Neural cell (in vitro differentiated cells): ENCODE results near the gene CSGALNACT2.

Experiments used
- EP300 ChIP-seq: fragments of 450-650 bp; conservative IDR thresholded peaks from 2 replicates; pipeline ENCODE4 v1.6.1; 2014; ENCODE audit warnings: antibody characterized with exemption, mild to moderate bottlenecking, moderate library complexity; ENCODE audit not compliant: poor library complexity, severe bottlenecking
- MXI1 ChIP-seq: fragments of 450-650 bp; conservative IDR thresholded peaks from 2 replicates; pipeline ENCODE4 v1.6.1; 2014; ENCODE audit warnings: antibody characterized with exemption, mild to moderate bottlenecking; ENCODE audit not compliant: poor library complexity, severe bottlenecking
- POLR2AphosphoS5 ChIP-seq: IDR thresholded peaks from 2 replicates; pipeline ENCODE4 v1.6.1; 2012
- RAD21 ChIP-seq: fragments of 450-650 bp; conservative IDR thresholded peaks from 2 replicates; pipeline ENCODE4 v1.6.1; 2014; ENCODE audit warnings: antibody characterized with exemption, mild to moderate bottlenecking, moderate library complexity
- SMC3 ChIP-seq: fragments of 450-650 bp; conservative IDR thresholded peaks from 2 replicates; pipeline ENCODE4 v1.6.1; 2014; ENCODE audit warnings: antibody characterized with exemption, mild to moderate bottlenecking, moderate library complexity; ENCODE audit not compliant: poor library complexity
- TAF1 ChIP-seq: IDR thresholded peaks from 2 replicates; pipeline ENCODE4 v1.6.1; 2012; ENCODE audit warnings: low read depth
- TF ChIP-seq, protein P1 (sequence below): fragments of 450-650 bp; IDR thresholded peaks from 2 replicates; pipeline ENCODE4 v1.5.1; 2014; ENCODE audit warnings: antibody characterized with exemption, mild to moderate bottlenecking, moderate library complexity; ENCODE audit not compliant: poor library complexity, severe bottlenecking
- TF ChIP-seq, protein P2 (sequence below): IDR thresholded peaks from 2 replicates; pipeline ENCODE4 v1.6.1; 2012; ENCODE audit warnings: borderline replicate concordance

DNA sequence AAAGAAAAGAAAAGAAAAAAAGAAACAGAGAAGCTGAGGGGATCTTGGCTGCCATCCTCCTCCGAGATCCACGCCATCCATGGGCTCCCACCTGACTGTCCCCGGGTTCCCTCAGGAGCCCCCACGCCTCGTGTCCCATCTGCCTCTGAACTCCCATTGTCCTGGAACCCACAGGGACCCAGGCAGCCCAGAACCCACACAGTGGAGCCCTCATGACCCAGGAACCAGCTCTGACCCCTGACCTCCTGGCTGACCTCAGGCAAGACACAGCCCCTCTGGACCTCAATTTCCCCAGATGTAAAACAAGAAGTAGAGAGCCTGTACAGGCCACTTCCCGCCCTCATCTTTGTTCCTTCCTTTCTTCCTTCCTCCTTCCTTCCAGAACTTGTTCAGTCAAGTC is 88.2 kb downstream of the CSGALNACT2 start:
- TF ChIP-seq MXI1 (no peak), SMC3 (no peak), RAD21 (no peak), POLR2AphosphoS5 (no peak), EP300 (no peak), TAF1 (no peak)
- TF ChIP-seq, protein P1, sequence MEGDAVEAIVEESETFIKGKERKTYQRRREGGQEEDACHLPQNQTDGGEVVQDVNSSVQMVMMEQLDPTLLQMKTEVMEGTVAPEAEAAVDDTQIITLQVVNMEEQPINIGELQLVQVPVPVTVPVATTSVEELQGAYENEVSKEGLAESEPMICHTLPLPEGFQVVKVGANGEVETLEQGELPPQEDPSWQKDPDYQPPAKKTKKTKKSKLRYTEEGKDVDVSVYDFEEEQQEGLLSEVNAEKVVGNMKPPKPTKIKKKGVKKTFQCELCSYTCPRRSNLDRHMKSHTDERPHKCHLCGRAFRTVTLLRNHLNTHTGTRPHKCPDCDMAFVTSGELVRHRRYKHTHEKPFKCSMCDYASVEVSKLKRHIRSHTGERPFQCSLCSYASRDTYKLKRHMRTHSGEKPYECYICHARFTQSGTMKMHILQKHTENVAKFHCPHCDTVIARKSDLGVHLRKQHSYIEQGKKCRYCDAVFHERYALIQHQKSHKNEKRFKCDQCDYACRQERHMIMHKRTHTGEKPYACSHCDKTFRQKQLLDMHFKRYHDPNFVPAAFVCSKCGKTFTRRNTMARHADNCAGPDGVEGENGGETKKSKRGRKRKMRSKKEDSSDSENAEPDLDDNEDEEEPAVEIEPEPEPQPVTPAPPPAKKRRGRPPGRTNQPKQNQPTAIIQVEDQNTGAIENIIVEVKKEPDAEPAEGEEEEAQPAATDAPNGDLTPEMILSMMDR, result no peak
- TF ChIP-seq, protein P2, sequence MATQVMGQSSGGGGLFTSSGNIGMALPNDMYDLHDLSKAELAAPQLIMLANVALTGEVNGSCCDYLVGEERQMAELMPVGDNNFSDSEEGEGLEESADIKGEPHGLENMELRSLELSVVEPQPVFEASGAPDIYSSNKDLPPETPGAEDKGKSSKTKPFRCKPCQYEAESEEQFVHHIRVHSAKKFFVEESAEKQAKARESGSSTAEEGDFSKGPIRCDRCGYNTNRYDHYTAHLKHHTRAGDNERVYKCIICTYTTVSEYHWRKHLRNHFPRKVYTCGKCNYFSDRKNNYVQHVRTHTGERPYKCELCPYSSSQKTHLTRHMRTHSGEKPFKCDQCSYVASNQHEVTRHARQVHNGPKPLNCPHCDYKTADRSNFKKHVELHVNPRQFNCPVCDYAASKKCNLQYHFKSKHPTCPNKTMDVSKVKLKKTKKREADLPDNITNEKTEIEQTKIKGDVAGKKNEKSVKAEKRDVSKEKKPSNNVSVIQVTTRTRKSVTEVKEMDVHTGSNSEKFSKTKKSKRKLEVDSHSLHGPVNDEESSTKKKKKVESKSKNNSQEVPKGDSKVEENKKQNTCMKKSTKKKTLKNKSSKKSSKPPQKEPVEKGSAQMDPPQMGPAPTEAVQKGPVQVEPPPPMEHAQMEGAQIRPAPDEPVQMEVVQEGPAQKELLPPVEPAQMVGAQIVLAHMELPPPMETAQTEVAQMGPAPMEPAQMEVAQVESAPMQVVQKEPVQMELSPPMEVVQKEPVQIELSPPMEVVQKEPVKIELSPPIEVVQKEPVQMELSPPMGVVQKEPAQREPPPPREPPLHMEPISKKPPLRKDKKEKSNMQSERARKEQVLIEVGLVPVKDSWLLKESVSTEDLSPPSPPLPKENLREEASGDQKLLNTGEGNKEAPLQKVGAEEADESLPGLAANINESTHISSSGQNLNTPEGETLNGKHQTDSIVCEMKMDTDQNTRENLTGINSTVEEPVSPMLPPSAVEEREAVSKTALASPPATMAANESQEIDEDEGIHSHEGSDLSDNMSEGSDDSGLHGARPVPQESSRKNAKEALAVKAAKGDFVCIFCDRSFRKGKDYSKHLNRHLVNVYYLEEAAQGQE, result no peak
